Retina (tissue), 1 donor: ENCODE measurements around the gene APIP.
A peak's percentile ranks its signal among the peaks of the same experiment; 100 is the strongest.

Experiments
- DNase-seq: peaks from one replicate; pipeline ENCODE4 v3.0.0-alpha.2; 2016

Gene APIP, protein sequence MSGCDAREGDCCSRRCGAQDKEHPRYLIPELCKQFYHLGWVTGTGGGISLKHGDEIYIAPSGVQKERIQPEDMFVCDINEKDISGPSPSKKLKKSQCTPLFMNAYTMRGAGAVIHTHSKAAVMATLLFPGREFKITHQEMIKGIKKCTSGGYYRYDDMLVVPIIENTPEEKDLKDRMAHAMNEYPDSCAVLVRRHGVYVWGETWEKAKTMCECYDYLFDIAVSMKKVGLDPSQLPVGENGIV

DNA sequence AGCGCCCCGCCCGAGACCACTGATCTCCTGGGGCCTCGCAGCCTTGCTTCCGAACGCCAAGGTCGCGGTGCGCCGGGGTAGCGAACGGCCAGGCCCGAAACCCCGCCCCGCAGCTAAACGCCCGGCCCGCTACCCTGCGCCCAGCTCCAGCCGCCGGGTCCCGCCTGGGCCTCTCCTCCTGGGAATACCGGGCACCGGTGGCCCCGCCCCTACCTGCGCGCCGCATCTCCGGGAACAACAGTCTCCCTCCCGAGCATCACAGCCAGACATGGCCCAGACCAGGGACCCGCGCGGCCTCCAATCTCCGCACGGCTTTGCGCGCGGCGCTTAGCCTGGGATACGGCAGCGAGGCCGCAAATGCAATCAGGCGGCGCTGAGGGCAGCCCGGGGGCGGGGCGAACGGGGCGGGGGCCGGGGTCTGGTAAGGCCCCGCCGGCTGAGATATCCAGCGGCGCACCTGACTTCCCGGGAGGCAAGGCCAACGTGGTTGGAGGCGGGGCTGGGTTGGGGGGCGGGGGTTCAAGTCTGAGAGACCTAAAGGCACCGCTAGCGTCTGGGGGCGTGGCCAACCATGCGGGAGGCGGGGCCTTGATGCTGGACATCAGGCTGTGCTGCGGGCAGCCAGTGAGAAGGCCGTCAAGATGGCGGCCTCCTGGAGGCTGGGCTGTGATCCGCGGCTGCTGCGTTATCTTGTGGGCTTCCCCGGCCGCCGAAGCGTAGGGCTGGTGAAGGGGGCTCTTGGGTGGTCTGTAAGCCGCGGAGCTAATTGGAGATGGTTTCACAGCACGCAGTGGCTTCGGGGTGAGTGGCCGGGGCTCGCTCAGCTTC lies at the start of gene APIP, which contains the start of gene PDHX:
Gene APIP, minus strand, starts transcription at position 365 of the 828 bp plus-strand sequence. Its CDS starts 95 bp downstream, at position 270.
Gene PDHX, plus strand, starts transcription at position 604 of the 828 bp plus-strand sequence. Its CDS starts 38 bp downstream, at position 642.
- peak; percentile 95 for DNase-seq

DNA sequence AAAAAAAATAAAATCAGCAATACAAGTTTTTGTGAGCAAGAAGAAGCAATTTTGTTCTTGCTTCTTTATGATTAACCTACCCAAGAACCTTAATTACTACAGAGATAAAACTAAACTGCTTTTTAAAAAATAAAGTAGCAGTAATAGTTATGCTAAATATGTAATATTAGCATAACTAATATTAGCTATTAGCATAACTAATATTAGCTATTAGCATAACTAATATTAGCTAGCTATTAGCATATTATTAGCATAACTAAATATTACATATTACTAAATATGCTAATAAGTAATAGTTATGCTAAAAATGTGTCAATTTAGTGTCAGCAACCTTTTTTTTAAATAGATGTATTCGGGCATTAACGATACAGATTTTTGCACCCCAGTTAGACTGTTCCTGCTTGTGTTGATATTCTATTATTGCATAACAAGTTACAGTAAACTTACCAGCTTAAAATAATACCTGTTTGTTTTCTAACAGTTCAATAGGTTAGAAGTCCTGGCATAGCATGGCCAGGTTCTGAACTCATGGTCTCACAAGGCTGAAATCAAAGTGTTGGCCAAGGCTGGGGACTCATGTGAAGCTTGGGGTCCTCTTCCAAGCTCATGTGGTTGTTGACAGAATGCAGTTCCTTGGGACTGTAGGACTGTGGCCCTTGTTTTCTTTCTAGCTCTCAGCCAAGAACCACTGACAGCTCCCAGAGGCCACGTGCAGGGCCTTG lies 48.6 kb upstream of the APIP start:
- DNase-seq, result no peak

DNA sequence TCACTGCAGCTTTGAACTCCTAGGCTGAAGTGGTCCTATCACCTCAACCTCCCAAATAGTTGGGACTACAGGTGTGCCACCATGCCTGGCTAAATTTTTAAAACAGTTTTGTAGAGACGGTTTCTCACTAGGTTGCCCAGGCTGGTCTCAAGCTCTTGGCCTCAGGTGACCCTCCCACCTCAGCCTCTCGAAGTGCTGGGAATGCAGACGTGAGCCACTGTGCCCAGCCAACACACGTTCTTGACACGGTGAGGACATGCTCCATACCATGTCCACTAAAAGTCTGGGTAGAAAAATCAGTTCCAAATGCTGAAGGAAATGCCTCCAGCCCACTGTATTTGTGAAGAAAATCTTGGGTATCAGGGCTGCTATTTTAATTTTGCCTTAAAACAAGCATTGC lies 47.2 kb upstream of the APIP start:
- DNase-seq, result no peak

DNA sequence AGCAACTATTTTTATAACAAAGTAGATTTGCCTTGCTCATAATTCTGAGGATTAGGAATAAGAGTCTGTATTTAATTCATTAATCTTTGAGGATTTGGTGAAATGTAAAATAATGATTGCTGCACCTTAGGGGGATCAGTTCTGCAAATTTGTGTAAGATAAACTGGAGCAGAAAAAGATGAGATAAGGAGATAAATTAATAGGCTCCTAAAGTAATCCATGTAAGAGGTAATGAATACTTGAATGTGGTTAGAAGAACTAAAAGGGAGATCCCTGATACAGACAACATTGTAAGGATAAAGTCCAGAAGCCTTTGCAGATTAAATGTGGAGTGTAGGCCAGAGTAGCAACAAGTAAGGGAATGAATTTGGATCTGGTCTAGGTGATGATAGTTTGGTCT lies 45.9 kb upstream of the APIP start:
- no peak for DNase-seq

DNA sequence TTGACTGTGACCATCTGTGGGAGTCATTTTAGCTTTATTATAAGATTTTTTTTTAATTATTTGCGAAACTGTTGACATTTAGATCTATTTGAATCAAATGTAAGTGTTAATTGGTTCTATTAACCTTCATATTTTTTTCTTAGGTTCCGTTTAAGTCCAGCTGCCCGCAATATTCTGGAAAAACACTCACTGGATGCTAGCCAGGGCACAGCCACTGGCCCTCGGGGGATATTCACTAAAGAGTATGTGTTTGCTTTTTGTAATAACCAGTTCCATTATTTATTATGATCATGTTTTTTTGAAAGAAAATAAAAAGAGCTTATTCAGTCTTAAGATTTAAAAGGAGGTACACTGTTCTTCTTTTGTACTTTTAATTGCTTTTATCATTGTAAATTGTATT lies 44.1 kb upstream of the APIP start:
- DNase-seq, result no peak

DNA sequence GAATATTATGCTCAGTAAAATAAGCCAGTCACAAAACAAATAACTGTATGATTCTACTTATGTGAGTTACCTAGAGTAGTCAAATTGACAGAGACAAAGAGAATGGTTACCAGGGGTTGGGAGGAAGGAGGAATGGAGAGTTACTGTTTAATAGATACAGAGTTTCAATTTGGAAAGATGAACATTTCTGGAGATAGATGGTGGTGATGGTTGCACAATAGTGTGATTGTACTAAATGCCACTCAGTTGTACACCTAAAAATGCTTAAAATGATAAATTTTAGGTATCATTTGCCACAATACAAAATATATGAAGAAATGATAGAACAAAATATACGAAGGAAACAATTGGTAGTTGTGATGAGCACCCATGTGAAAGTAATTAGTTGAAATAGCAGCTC lies 43.6 kb upstream of the APIP start:
- DNase-seq, result no peak

DNA sequence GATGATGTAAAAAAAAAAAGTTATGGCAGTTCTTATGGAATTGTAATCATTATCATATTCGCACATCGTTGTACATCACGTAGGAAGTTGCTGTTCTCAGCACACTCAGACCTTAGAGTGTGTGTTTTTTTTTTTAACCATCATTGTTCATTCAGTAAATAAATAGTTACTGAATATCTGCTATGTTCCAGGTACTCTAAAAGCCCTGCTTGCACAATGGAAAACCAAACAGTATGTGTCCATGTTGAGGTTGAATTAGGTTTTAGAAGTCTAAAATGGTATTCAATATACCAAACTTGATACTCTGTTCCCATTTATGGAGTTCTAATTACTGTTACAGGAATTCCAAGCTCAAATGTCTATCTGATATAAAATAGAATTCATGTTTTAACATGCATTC lies 41.4 kb upstream of the APIP start:
- no peak for DNase-seq

DNA sequence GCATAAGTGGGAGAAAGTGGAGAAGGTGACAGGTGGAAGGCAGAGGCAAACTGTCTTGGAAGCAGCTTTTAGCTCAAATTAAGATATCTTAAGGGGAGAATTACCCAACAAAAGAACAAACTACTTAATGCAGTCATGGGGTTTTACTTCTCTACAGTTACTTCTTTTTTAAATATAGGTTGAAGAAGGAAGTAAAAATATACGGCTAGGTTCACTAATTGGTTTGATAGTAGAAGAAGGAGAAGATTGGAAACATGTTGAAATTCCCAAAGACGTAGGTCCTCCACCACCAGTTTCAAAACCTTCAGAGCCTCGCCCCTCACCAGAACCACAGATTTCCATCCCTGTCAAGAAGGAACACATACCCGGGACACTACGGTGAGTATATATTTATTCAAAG lies 41.0 kb upstream of the APIP start:
- DNase-seq, result no peak

DNA sequence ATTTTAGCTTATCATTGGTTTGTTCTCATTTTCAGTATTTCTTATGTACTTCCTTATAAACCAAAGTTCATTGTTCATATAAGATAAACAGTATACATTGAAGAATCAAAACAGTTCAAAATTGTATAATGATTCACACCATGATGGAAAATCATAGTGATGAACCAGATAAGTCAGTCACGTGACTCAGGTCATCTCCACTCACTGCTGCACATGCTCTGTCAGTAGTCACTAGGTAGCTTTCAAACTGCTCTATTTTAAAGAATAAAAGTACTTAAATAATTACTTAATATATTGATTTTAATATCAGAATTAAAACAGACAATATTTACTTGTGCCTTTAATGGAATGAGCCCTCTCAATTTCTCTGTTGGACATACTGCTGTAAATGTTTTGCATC lies 37.8 kb upstream of the APIP start:
- no peak for DNase-seq

DNA sequence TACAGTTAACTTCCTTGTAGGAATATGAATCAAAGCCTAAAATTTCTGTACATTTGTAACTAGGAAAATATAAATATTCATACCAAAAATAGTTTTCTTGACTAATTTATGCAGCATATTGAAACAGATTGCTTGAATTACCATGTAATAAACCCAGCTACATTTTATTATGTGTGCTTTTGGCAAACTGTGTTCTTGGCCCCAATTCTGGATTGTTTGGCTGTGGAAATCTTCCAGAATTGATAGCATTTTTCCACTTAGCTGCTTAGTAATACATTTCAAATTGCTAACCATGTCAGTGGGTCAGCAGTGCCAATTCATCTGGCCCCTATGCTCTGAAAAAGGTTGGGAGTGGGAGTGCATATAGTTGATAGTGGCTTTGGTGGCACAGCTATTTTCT lies 32.5 kb upstream of the APIP start:
- no peak for DNase-seq

DNA sequence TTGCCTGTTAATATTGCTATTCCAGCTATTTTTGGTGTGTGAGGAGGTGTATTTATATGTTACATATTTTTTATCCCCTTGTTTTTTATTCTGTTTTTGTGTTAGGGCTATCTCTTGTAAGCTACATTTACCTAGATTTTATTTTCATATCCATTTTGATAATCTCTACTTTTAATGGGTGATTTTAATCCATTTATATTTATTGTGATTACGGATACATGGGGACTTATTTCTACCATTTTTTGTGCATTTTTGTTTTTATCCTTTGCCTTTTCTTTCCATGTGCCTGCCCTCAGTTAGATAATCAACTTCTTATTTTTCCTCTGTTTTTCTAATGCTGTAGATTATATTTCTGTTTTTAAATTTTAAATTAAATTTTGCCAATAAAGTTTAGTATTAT lies 28.5 kb upstream of the APIP start:
- no peak for DNase-seq

DNA sequence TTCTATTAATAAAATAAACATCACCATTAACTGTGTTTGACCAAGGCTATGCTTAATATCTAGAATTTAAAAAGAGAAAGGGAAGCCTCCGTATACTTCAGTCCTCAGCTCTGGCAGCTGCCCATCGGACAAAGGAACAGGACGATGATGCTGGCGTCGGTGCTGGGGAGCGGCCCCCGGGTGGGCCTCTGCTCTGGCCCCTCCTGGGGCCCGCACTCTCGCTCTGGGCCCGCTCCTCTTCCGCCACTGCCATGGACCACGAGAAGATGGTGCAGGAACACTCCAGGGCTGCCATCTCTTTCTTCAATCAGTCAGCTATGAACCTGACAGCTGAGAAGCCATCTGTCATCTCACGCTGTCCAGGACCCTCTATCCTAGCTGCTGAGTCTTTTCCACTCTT lies 25.5 kb upstream of the APIP start:
- no peak for DNase-seq

DNA sequence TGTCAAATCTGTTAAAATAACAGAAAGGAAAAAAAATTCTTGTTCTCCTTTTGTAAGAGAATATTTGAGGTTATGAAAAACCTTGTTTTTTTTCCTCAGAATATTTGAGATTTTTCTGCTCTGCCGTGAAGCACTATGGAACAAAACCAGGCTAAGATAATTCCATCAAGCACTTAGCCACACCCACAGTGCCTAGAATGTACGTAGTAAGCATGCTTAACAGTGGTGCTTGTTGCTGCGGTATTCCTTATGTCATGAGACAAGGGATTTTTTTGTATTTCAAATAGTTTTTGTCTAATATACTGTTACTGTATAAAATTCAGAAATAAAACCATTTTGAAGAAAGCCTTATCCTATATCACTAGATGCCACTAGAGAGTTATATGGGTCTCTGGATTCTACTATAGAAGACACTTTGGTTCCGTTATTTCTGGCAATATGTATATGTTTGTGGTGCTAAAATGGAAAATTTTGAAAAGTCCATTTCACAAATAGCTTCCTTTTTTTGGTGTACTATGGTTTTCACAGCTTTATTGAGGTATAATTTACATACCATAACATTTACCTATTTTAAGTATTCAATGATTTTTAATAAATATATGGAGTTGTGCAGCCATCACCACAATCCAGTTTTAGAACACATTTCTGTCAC lies 24.0 kb upstream of the APIP start:
- DNase-seq, result no peak

DNA sequence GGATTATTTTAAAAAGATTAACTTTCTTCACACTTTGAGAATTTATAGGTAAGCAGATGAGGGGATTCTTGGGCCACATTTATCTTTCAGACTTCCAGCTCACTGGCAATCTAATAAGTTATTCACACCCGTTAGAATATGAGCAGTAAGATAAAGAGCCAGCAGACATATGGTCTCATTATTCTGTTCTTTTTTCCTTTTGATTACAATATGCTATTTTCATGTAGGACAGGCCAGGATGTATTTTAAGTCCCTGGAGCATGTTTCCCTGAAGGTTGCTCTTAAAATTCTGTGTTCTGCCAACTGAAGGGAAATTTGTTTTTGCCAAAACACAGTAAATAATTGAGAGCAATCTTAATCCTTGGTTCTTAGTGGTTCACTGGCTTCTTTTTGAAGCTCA lies 22.4 kb upstream of the APIP start:
- DNase-seq, result no peak

DNA sequence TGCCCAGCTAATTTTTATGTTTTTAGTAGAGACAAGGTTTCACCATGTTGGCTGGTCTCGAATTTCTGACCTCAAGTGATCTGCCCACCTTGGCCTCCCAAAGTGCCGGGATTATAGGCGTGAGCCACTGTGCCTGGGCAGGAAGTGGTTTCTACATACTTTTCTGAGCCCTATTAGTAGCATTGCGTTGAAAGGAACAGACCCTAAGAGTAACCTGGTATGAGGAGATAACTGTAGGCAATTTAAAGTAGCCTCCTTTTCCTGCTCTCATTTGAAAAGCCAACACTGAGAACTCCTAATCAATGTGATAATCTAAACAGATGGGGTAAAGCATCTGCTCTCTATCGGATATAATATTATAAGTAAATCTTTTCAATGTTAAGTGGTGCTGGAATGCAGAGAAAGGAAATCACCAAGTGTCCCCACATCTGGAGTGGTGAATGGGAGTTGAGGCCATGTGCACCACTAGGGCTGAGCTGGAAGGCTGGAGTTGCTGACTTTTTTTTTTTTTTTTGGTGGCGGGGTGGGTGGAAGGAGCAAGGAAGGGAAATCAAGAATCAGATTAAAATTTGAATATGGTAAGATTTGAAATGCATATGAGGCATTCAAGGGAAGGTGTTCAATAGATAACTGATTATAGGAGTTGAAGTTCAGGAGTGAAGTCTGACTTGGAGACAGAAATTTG lies 20.9 kb upstream of the APIP start:
- no peak for DNase-seq

DNA sequence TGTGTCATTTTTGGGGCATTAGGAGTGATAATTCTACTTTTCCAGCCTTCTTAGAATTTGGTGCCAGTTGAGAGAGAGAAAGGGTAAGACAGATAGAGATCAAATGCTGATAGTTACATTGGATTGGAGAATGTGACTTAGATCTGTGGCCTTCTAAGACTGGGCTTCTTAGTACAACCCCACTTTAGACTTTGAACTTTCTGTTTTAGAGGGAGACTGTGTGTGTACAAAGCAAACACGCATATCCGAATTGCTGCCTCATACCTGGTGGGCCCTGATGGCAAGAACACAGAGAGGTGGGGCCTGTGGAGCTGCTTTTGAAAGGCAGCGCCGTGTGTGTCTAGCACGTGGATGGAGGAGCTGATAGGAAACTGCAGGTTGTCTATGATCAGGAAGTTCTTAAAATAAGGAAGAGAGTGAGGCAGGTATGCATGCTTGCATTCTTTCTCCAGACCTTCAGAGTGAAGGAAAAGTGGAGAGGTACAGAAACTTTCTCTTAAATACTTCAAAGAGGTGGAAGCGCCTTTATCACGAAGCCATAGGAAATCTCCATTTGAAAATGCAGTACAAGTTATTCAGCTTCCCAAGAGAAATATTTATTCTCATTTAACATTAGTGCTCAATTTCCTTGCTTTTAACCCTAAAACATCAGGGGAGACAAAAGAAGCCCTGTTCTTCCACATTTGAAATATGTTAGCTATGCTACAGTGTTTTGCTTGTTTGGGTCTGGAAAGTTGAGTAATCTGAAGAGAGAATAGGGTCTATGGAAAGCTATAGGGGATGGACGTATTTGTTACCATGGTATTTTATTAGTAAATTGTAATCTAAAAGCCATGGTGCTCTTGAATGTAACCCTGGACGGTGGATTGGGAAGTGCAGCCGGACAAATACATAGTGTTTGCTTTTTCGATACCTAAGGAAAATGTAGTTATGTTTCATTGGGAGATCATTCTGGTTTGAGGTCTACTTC lies 13.9 kb upstream of the APIP start:
- DNase-seq, result no peak

DNA sequence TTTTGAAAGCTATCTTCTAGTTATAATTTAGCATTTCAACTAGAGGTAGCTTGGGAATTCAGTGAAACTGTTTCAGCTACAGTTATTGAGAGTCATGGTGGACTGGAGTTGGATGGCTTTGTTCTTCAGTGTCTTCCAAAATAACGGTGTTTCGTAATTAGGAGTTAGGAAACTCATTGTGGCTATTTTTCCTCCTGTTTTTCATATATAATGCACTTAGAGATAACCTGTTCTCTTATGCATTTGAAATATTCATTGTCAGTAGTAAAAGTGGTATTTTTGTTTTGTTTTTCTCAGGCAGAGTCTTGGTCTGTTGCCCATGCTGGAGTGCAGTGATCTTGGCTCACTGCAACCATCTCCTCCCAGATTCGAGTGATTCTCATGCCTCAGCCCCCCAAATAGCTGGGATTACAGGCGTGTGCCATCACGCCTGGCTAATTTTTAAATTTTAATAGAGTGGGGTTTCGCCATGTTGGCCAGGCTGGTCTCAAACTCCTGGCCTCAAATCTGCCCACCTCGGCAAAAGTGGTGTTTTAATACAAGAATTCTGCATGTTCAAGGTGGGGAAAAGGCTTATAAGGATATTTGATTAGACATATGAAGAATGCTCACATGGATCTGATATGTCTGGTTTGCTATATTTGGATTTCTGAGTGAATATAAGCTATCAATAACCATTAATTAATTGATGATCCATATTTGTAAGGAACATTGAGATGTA lies 12.9 kb upstream of the APIP start:
- DNase-seq, result no peak

DNA sequence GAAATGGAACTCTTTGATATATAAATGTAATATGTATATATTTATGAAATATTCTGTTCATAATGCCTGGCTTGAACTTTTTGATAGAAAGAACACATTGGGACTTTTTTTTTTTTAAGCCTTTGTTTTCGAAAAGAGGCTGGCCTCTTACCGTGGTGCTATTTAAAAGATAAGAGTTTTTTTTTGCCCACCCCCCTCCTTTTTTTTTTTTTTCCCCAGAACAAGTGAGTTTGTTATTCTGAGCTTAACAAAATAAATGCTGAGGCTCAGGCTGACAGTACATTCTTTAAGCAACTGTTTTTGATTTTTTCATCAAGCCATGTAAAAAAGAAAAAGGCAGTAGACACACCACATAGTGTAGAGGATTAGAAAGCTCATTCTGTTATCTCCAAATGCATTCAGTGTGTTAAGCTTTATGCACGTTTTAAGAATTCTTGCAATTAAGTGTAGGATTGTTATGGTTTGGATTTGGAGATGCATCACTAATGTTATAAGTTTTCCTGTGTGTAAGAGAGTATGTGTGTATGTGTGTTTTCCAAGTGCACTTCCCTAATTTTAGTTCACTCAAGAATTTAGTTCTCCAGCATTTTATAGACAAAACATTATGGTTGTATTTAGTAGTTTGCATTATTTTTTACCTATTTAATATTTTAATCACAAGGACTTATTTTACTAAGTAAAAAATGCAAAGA lies 12.2 kb upstream of the APIP start:
- no peak for DNase-seq

DNA sequence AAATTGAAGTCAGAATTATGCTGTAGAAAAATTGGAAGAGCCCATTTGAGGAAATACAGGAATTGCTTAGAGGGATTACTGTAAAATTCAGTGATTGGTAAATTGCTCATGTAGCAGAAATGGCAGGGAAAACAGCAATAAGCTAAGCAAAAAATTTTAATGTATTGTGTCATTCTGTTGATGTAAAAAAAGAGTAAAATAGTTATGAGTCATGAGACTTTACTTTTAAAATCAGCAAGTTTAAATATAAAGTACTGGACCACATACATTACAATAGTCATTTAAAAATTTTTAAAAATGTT lies 10.6 kb upstream of the APIP start:
- DNase-seq, result no peak

DNA sequence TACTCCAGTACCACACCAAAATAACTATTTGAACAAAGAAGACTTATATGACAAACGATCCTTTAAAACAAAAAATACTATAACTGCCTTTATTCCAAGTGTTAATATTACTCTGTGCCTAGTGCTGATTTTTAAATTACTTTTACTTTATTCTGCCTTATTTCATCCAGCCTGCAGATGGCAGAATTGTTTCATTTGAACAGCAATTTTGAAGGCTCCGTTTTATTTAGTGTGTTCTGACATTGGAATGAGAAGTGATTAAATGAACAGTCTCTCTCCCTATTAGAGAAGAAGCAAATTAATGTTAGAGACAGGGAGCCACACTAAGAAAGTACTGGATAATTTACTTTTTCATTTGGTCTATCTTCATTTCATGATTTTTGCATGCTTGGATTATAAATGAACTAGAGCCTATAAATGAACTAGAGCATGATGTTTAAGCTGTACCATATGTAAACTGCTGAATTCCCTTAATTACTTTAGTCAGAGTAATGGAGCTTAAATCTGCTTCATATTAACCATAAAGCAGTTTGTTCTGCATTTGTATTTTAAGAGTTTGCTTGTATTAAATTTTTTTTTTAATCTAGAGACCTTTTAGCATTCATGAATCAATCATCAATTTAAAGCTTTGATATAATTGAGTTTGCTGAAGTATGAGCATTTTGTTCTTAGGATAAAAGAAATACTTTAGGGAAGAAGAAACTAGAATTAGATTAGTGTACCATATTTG lies 10.1 kb upstream of the APIP start:
- peak; percentile 42 for DNase-seq
